SU-DHL-6 (cell line): Measurements from ENCODE around the gene CIP2A.

Experiments
- H2AFZ ChIP-seq: fragments of 200-600 bp; sonication (generic); 2 replicates; pipeline ENCODE4 v1.6.1; 2014; ENCODE audit warnings: low read depth, mild to moderate bottlenecking, moderate library complexity, mixed read lengths, antibody characterized with exemption, low read length; ENCODE audit not compliant: severe bottlenecking
- H3F3A ChIP-seq: fragments of 200-600 bp; shearing (Covaris generic); 2 replicates; pipeline ENCODE4 v1.6.0; 2016; ENCODE audit warnings: antibody characterized with exemption, mild to moderate bottlenecking; ENCODE audit not compliant: insufficient read depth
- H3K27ac ChIP-seq: fragments of 200-600 bp; sonication (generic); 2 replicates; pipeline ENCODE4 v1.5.1; 2016; ENCODE audit warnings: low read depth, mild to moderate bottlenecking, low read length, moderate library complexity, mixed read lengths
- H3K27me3 ChIP-seq: fragments of 200-600 bp; sonication (generic), shearing (Covaris generic); 2 replicates; pipeline ENCODE4 v1.6.0; 2014; ENCODE audit warnings: mild to moderate bottlenecking, low read length
- H3K36me3 ChIP-seq: fragments of 200-600 bp; sonication (generic); 2 replicates; pipeline ENCODE4 v1.6.1; 2014; ENCODE audit warnings: mild to moderate bottlenecking, low read length, mixed read lengths
- H3K4me2 ChIP-seq: fragments of 300-600, 200-600 bp; shearing (Covaris generic), sonication (generic); 2 replicates; pipeline ENCODE4 v1.6.0; 2014; ENCODE audit warnings: low read length, low read depth, mild to moderate bottlenecking; ENCODE audit not compliant: poor library complexity, severe bottlenecking
- H3K4me3 ChIP-seq: fragments of 200-600 bp; sonication (generic); 2 replicates; pipeline ENCODE4 v1.5.1; 2014; ENCODE audit warnings: antibody characterized with exemption, low read length, mild to moderate bottlenecking, mixed read lengths; ENCODE audit not compliant: insufficient read depth, poor library complexity, severe bottlenecking
- H3K79me2 ChIP-seq: fragments of 200-600 bp; sonication (generic); 2 replicates; pipeline ENCODE4 v1.6.1; 2014; ENCODE audit warnings: mild to moderate bottlenecking, low read length, moderate library complexity; ENCODE audit not compliant: insufficient read depth
- H3K9ac ChIP-seq: fragments of 200-600 bp; sonication (generic); 2 replicates; pipeline ENCODE4 v1.7.0; 2014; ENCODE audit warnings: mild to moderate bottlenecking, low read length
- H3K9me2 ChIP-seq: fragments of 200-600 bp; sonication (generic); replicated peaks from 2 replicates; pipeline ENCODE4 v1.6.1; 2014; ENCODE audit warnings: low read length; ENCODE audit not compliant: insufficient read depth
- H3K9me3 ChIP-seq: fragments of 200-600 bp; sonication (generic); 2 replicates; pipeline ENCODE4 v1.6.1; 2014; ENCODE audit warnings: low read length, mixed read lengths; ENCODE audit not compliant: insufficient read depth
- H4K20me1 ChIP-seq: fragments of 200-600 bp; sonication (generic); 2 replicates; pipeline ENCODE4 v1.6.1; 2014; ENCODE audit warnings: low read depth, mild to moderate bottlenecking, antibody characterized with exemption, low read length, moderate library complexity, mixed read lengths
- CTCF ChIP-seq: fragments of 200-600 bp; sonication (generic); IDR thresholded peaks from one replicate; pipeline ENCODE4 v1.5.1; 2017; ENCODE audit warnings: antibody characterized with exemption, mild to moderate bottlenecking, low read length, moderate library complexity; ENCODE audit not compliant: insufficient read depth, poor library complexity, severe bottlenecking
- EZH2phosphoT487 ChIP-seq: fragments of 200-600 bp; sonication (generic), shearing (Covaris generic); conservative IDR thresholded peaks from 2 replicates; pipeline ENCODE4 v1.6.1; 2018; ENCODE audit warnings: mild to moderate bottlenecking, antibody characterized with exemption, low read length, moderate library complexity, mixed read lengths

The CIP2A gene

GRCh38 chr3:108598375-108598774 is 9.1 kb upstream of the CIP2A start:
- no peaks in the 10 kb centered on the region for H3K9me3 ChIP-seq
- H2AFZ ChIP-seq, result no peak overlapping the region
- H3K9ac ChIP-seq, result no peak overlapping the region
- TF ChIP-seq EZH2phosphoT487 (no peak), CTCF (no peak)
- H3K36me3 ChIP-seq, result peaks cover 8% of the 10 kb centered on the region; the same call in 1 of the 2 replicates
- no peaks in the 10 kb centered on the region for H3F3A ChIP-seq
- no peaks in the 10 kb centered on the region for H3K27me3 ChIP-seq
- H3K4me2 ChIP-seq, result no peak overlapping the region
- H3K79me2 ChIP-seq, result no peaks in the 10 kb centered on the region
- H3K9me2 ChIP-seq, result no peaks in the 10 kb centered on the region
- no peaks in the 10 kb centered on the region for H4K20me1 ChIP-seq
- H3K27ac ChIP-seq, result no peak overlapping the region
- H3K4me3 ChIP-seq, result no peak overlapping the region

DNA sequence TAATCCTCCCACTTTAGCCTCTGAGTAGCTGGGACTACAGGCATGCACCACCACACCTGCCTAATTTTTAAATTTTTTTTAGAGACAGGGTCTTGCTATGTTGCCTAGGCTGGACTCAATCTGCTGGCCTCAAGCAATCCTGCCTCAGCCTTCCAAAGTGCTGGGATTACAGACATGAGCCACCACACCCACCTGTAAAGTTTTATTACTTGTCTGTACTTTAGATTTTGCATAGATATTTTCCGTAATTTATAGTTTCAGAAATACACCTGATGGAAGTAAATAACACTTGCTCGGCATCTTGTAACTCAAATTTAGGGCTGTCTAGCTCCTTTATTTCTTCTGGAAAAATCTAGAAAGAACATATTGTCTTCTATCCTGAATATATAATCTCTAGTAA is 6.1 kb upstream of the CIP2A start:
- no peak overlapping the region for H3K27ac ChIP-seq
- H3K9ac ChIP-seq, result no peak overlapping the region
- H3K27me3 ChIP-seq, result no peaks in the 10 kb centered on the region
- no peak for TF ChIP-seq CTCF
- no peak for TF ChIP-seq EZH2phosphoT487
- H3K79me2 ChIP-seq, result peaks cover 5% of the 10 kb centered on the region; the same call in 1 of the 2 replicates
- H3K4me3 ChIP-seq, result no peak overlapping the region
- 0 out of 2 replicates have a peak, but pooled peaks cover 3% of the 10 kb centered on the region for H3K36me3 ChIP-seq
- no peaks in the 10 kb centered on the region for H3K9me3 ChIP-seq
- H3K9me2 ChIP-seq, result no peaks in the 10 kb centered on the region
- no peak overlapping the region for H3K4me2 ChIP-seq
- no peaks in the 10 kb centered on the region for H3F3A ChIP-seq
- H2AFZ ChIP-seq, result no peak overlapping the region
- H4K20me1 ChIP-seq, result no peaks in the 10 kb centered on the region

DNA sequence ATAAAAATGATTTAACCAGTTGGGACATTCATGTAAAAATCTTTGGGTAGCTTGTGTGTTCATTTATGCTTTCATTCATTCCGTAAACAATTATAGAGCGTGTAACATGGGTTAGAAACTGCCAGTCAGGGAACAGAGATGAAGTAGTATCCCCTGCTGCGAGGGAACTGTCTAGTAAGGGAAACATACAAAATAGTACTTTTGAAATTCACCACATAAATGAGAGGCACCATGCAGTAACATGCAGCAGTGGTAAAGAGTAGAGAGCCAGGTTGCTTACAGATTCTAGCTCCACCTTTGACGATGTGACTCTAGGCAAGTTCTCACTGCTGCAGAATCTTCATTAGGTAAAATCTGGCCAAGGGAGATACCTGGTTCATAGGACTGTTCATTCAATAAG is 1.2 kb upstream of the CIP2A start:
- H3K9me3 ChIP-seq, result no peaks in the 10 kb centered on the region
- no peaks in the 10 kb centered on the region for H3K27me3 ChIP-seq
- peak overlapping the region; percentile 88 for H3K9ac ChIP-seq
- no peaks in the 10 kb centered on the region for H3K9me2 ChIP-seq
- no peak for TF ChIP-seq EZH2phosphoT487
- no peak for TF ChIP-seq CTCF
- H3K4me2 ChIP-seq, result peak overlapping the region; percentile 93
- no peaks in the 10 kb centered on the region; the same call in none of the 2 replicates for H3F3A ChIP-seq
- peak overlapping the region; percentile 88; the same call in 1 of the 2 replicates for H3K27ac ChIP-seq
- no peak overlapping the region for H2AFZ ChIP-seq
- peaks cover 9% of the 10 kb centered on the region; the same call in 1 of the 2 replicates for H4K20me1 ChIP-seq
- H3K4me3 ChIP-seq, result peak overlapping the region; percentile 90
- peaks cover 50% of the 10 kb centered on the region for H3K79me2 ChIP-seq
- peaks cover 10% of the 10 kb centered on the region for H3K36me3 ChIP-seq
